A549 treated with RU486 at 1 μM for 4 hours (cell line): Measurements from ENCODE around the gene UBE2L3. TPM values are rescaled to one million over a fixed set of nuclear protein-coding genes. Genes with fewer than 3 reads are reported as not detected.

ENCODE experiments used
- total RNA-seq: library from RNA; stranded (reverse); fragments of 200-300 nt; extraction: Qiagen RNA extraction; gene quantifications from 5 replicates; pipeline ENCODE4 v1.2.3, GENCODE V29; 2022; ENCODE audit warnings: low read depth

Gene UBE2L3
- 61.7 to 78.6 TPM (median 65.7 TPM) in 5 replicates for total RNA-seq

DNA sequence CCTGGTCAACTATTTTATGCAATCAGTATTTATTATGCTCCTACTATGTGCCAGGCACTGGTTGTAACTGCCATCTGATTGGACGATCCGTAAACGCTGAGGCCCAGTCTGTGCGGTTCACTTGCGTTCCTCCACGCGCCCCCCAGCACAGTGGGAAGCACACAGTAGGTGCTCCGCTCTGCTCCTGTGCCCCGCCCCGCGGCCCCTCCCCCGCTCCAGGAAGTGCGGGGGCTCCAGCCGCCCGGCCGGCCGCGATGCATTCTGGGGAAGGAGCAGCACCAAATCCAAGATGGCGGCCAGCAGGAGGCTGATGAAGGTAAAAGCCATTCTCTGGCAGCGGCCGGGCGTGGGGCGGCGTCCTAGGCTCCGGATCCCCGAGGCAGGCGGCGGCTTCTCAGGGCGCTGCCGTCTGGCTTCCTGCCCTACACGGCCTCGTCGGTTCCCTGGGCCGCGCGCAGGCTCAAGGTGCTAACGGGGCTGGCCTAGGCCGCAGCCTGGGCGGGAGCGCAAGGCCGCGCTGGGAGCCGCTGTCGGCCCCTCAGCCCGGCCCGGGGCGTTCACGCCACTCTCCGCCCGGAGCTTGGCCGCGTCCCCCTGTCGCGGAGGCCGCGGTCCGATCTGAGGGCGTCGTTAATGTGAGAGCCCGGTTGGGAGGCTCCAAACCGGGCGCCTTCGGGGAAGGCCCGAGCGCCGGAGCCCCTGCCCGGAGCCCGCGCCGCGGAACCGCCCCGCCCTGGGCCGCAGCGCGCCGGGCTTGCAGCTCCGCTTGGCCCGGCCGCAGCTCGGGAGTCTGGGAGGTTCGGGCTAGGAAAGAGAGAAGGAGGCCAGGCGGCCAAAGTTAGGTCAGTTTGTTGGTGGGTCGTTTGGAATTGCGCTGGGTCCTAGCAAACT lies at the start of gene UBE2L3:
Gene UBE2L3 (plus strand): TSS at position 259 of the 891 bp plus-strand sequence. CDS start 31 bp downstream, at position 290.

DNA sequence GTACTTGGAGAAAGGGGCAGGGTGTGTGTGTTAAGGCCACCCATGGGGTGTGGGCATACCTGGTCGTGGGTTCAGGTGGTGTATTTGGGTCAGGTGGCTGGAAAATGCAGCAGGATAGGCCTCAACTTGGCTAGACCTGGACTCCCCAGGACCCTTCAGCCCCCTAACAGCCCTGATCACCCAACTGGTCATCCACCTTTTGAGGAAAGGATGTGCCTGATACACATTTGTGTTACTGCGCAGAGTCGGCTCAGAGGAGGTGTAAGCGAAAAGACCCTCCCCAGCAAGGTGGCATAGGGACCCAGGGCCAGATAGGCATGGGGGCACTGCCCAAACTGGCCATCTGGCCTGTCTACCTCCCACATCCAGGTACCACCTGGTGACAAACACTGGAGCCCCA lies 16.2 kb upstream of the UBE2L3 start, which contains the start of gene RIMBP3C:
Gene RIMBP3C (minus strand): TSS at position 101 of the 400 bp plus-strand sequence. CDS start 485 bp downstream, outside the sequence.

DNA sequence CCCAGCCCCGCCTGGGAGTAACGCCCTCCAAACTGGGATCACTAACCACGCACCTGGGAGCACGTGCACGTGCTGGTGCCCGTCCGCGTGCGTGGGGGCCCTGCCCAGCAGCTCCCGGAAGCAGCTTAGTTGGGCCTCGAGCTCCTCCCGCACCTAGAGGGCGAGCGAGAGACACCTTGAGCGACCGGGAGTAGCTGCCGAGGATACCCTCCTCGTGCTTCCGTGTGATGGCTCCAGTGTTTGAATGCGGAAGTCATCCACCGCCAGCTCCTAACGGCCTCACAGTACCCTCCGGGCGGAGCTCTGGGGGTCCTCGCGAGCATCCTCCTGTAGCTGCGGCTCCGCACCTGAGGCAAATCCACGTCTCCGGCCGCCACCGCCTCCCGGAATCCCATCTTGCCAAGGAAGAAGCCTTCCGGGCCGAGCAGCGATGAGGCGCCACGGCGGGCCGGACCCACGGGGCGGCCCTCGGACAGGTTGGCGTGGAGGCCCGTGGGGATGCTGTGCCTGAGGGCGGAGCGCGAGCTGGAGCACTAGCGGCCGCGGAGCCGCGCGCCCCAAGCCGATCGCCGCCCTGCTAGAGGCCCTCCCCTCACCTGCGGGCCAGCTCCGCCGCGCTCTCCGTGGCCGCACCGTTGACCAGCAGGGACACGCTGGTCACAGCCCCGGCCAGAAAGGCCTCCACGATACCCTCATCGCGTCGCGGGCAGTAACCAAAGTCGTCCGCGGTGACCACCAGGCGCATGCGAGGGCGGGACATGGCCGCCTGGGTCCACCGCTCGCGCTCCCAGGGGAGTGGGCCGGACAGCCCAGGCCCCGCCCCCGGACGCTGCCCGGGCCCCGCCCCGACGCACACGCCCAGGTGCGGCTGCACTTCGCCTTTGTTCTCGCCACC lies 62.0 kb downstream of the UBE2L3 start, which contains the start of gene YDJC:
Gene YDJC (minus strand): TSS at position 768 of the 895 bp plus-strand sequence. CDS start 8 bp downstream, at position 760.

DNA sequence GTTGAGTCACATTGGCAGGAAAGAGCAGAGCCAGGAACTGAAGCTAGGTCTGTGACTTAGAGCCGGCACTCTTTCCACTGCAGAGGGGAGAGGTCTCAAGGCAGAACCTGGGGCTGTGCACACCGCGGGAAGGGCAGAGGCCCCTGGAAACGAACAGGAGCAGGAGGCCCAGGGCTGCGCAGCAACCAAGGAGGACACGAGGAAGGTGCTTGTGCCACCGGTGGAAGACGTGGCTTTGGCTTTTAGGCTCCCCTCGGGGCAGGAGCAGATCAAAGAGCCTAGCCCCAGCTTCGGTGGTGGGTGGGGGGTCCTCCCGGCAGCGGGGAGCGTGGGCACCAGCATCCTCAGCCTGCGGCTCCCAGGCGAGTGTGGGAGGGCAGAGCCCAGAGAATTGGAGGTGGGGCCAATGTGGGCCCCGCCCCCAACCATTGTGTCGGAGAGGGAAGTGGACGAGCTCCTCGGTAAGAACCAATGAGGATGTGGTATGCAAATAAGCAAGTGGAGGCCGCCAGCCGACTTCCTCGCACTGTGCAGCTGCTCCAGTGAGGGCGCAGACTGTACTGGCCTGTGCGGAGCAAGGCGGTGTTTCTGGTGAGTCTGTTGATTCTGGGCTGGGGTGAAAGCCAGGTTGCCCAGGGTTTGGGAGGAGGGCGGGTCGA lies 64.9 kb downstream of the UBE2L3 start, which contains the start of gene CCDC116:
Gene CCDC116 (plus strand): TSS at position 524 of the 659 bp plus-strand sequence. CDS start 422 bp downstream, outside the sequence.

DNA sequence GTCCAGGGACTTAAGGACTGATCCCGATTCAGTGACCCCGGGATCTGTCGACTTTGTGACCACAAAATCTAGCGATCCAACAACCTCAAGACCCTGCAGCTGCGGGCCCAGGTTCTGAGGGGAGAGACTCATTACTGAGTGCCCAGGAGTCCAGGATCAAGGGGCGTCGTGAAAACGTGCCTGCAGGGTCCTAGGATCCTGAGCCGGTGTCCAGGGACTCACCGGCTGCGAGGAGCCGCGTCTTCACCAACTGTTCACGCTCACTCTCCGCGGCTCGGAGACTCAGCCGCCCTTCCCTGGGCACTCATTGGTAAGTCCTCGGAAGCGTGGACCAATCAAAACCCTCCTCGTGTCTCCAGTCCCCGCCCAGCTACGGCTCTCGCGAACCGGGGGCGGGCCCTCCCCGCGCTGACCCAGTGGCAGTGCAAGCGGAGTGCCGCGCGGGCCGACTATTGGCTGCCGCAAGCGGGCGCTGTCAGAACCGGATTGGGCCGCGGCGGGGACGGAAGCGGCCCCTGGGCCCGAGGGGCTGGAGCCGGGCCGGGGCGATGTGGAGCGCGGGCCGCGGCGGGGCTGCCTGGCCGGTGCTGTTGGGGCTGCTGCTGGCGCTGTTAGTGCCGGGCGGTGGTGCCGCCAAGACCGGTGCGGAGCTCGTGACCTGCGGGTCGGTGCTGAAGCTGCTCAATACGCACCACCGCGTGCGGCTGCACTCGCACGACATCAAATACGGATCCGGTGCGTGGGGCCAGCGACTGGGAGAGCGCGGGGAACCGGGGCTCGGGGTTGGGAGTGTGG lies 74.5 kb downstream of the UBE2L3 start, which contains the start of gene SDF2L1:
Gene SDF2L1 (plus strand): TSS at position 514 of the 795 bp plus-strand sequence. CDS start 35 bp downstream, at position 549.

Other genes with a start within 250 kb of the UBE2L3 start
- gene RIMBP3B, start 184.0 kb upstream of the UBE2L3 start, total RNA-seq = 0.30 to 0.67 TPM (median 0.46 TPM) in 5 replicates
- gene HIC2, start 150.3 kb upstream of the UBE2L3 start, total RNA-seq = 2.5 to 3.8 TPM (median 3.1 TPM) in 5 replicates
- 0.84 to 1.3 TPM (median 1.1 TPM) in 5 replicates for gene TMEM191C, start 100.3 kb upstream of the UBE2L3 start, total RNA-seq
- gene RIMBP3C, start 16.3 kb upstream of the UBE2L3 start, total RNA-seq = 0.05 to 0.29 TPM (median 0.24 TPM) in 4 of 5 replicates, not detected in the other
- 34.4 to 65.5 TPM (median 52.7 TPM) in 5 replicates for gene YDJC, start 62.3 kb downstream of the UBE2L3 start, total RNA-seq
- gene CCDC116, start 65.0 kb downstream of the UBE2L3 start, total RNA-seq = 0.06 to 0.12 TPM (median 0.10 TPM) in 3 of 5 replicates, not detected in the others
- gene SDF2L1, start 74.6 kb downstream of the UBE2L3 start, total RNA-seq = 36.4 to 64.1 TPM (median 56.3 TPM) in 5 replicates
- gene PPIL2, start 98.3 kb downstream of the UBE2L3 start, total RNA-seq = 17.5 to 23.6 TPM (median 20.2 TPM) in 5 replicates
- 0.18 to 0.31 TPM (median 0.26 TPM) in 5 replicates for gene YPEL1, start 168.1 kb downstream of the UBE2L3 start, total RNA-seq